H9 (cell line): Measurements from ENCODE around the gene FABP1. TPM values are rescaled to one million over a fixed set of nuclear protein-coding genes. Genes with fewer than 3 reads are reported as not detected.

Source experiments
- DNase-seq: peaks from one replicate; pipeline ENCODE4 v3.0.0-alpha.2; 2017
- H2AFZ ChIP-seq: one replicate; pipeline ENCODE4 v1.6.1; 2013; ENCODE audit warnings: mild to moderate bottlenecking, low read length, control low read depth, moderate library complexity
- H2AK5ac ChIP-seq: 2 replicates; pipeline ENCODE4 v1.6.1; 2013; ENCODE audit warnings: low read length, control low read depth, mixed read lengths; ENCODE audit not compliant: insufficient read length
- H2BK120ac ChIP-seq: one replicate; pipeline ENCODE4 v1.6.1; 2013; ENCODE audit warnings: low read depth, mild to moderate bottlenecking, low read length, control low read depth, inconsistent platforms; ENCODE audit not compliant: poor library complexity, severe bottlenecking
- H2BK12ac ChIP-seq: 2 replicates; pipeline ENCODE4 v1.6.1; 2013; ENCODE audit warnings: low read length, control low read depth, mixed read lengths, low read depth; ENCODE audit not compliant: insufficient read length
- H2BK15ac ChIP-seq: 2 replicates; pipeline ENCODE4 v1.6.1; 2013; ENCODE audit warnings: low read depth, low read length, control low read depth
- H2BK20ac ChIP-seq: one replicate; pipeline ENCODE4 v1.6.1; 2013; ENCODE audit warnings: low read depth, mild to moderate bottlenecking, low read length, control low read depth, inconsistent platforms; ENCODE audit not compliant: poor library complexity, severe bottlenecking
- H2BK5ac ChIP-seq: 2 replicates; pipeline ENCODE4 v1.6.1; 2013; ENCODE audit warnings: low read length, control low read depth, mixed read lengths; ENCODE audit not compliant: insufficient read length
- H3K14ac ChIP-seq: 2 replicates; pipeline ENCODE4 v1.6.1; 2013; ENCODE audit warnings: low read length, control low read depth; ENCODE audit not compliant: insufficient read depth
- H3K18ac ChIP-seq: 2 replicates; pipeline ENCODE4 v1.6.1; 2013; ENCODE audit warnings: low read depth, mild to moderate bottlenecking, mixed read lengths, low read length, control low read depth; ENCODE audit not compliant: insufficient read length
- H3K23ac ChIP-seq: 2 replicates; pipeline ENCODE4 v1.6.1; 2013; ENCODE audit warnings: low read length, control low read depth, mixed read lengths, low read depth; ENCODE audit not compliant: insufficient read length
- H3K23me2 ChIP-seq: 2 replicates; pipeline ENCODE4 v1.6.1; 2013; ENCODE audit warnings: low read depth, mild to moderate bottlenecking, mixed read lengths, low read length, control low read depth; ENCODE audit not compliant: insufficient read length, poor library complexity, severe bottlenecking
- H3K27ac ChIP-seq: 2 replicates; pipeline ENCODE4 v1.5.1; 2013; ENCODE audit warnings: low read length, control low read depth, mixed read lengths, low read depth; ENCODE audit not compliant: insufficient read length
- H3K27me3 ChIP-seq: 2 replicates; pipeline ENCODE4 v1.6.1; 2013; ENCODE audit warnings: low read length, control low read depth, inconsistent platforms; ENCODE audit not compliant: insufficient read depth
- H3K4ac ChIP-seq: 2 replicates; pipeline ENCODE4 v1.6.1; 2013; ENCODE audit warnings: low read depth, mild to moderate bottlenecking, control low read depth, inconsistent platforms, low read length, moderate library complexity
- H3K4me1 ChIP-seq: 2 replicates; pipeline ENCODE4 v1.6.1; 2013; ENCODE audit warnings: low read length, control low read depth, inconsistent platforms; ENCODE audit not compliant: insufficient read depth
- H3K4me2 ChIP-seq: 2 replicates; pipeline ENCODE4 v1.6.1; 2013; ENCODE audit warnings: low read length, control low read depth, mixed read lengths; ENCODE audit not compliant: insufficient read length, insufficient read depth
- H3K56ac ChIP-seq: 2 replicates; pipeline ENCODE4 v1.6.1; 2013; ENCODE audit warnings: low read depth, mild to moderate bottlenecking, mixed read lengths, low read length, control low read depth; ENCODE audit not compliant: insufficient read length
- H3K79me1 ChIP-seq: 2 replicates; pipeline ENCODE4 v1.6.1; 2013; ENCODE audit warnings: low read depth, mild to moderate bottlenecking, moderate library complexity, low read length, control low read depth, inconsistent platforms; ENCODE audit not compliant: insufficient read depth, poor library complexity, severe bottlenecking
- H3K79me2 ChIP-seq: 2 replicates; pipeline ENCODE4 v1.6.1; 2013; ENCODE audit warnings: low read length, control low read depth, inconsistent platforms; ENCODE audit not compliant: insufficient read depth
- H3K9ac ChIP-seq: 2 replicates; pipeline ENCODE4 v1.6.1; 2013; ENCODE audit warnings: low read length, control low read depth, mixed read lengths; ENCODE audit not compliant: insufficient read length; ENCODE audit errors: extremely low read depth
- H3K9me3 ChIP-seq: one replicate; pipeline ENCODE4 v1.6.1; 2013; ENCODE audit warnings: low read depth, low read length, inconsistent platforms; ENCODE audit not compliant: control insufficient read depth
- H3T11ph ChIP-seq: one replicate; pipeline ENCODE4 v1.6.1; 2013; ENCODE audit warnings: mild to moderate bottlenecking, low read length, control low read depth, inconsistent platforms
- H4K20me1 ChIP-seq: one replicate; pipeline ENCODE4 v1.6.1; 2013; ENCODE audit not compliant: control insufficient read depth, insufficient read length, insufficient read depth
- H4K5ac ChIP-seq: 2 replicates; pipeline ENCODE4 v1.6.1; 2013; ENCODE audit warnings: low read depth, mild to moderate bottlenecking, mixed read lengths, low read length, control low read depth; ENCODE audit not compliant: insufficient read length
- H4K8ac ChIP-seq: replicated peaks from 2 replicates; pipeline ENCODE4 v1.6.1; 2013; ENCODE audit warnings: low read length, control low read depth, mixed read lengths, low read depth; ENCODE audit not compliant: insufficient read length
- H4K91ac ChIP-seq: 2 replicates; pipeline ENCODE4 v1.6.1; 2013; ENCODE audit warnings: low read depth, mild to moderate bottlenecking, moderate library complexity, mixed read lengths, low read length, control low read depth; ENCODE audit not compliant: insufficient read length
- H3K27ac Mint-ChIP-seq, 3 experiments: 2 replicates in 2 of 3; 3 replicates in 1 of 3; pipeline ENCODE4 v1.8.0; 2020 to 2021; ENCODE audit warnings: mixed read lengths in 3 of 3, mild to moderate bottlenecking in 1 of 3, moderate library complexity in 1 of 3
- H3K27me3 Mint-ChIP-seq: 2 replicates; pipeline ENCODE4 v1.8.0; 2021; ENCODE audit warnings: low read depth, mild to moderate bottlenecking, moderate library complexity, mixed read lengths
- H3K36me3 Mint-ChIP-seq, 3 experiments: 2 replicates in 2 of 3; 3 replicates in 1 of 3; pipeline ENCODE4 v1.8.0; 2020 to 2021; ENCODE audit warnings: low read depth in 3 of 3, mixed read lengths in 3 of 3; ENCODE audit not compliant: insufficient read depth in 1 of 3
- H3K4me1 Mint-ChIP-seq, 2 experiments: 2 replicates each; pipeline ENCODE4 v1.8.0; 2020; ENCODE audit warnings: mixed read lengths in 2 of 2
- H3K4me3 Mint-ChIP-seq, 2 experiments: 2 replicates in 1 of 2; 3 replicates in 1 of 2; pipeline ENCODE4 v1.8.0; 2020 to 2021; ENCODE audit warnings: mild to moderate bottlenecking in 2 of 2, mixed read lengths in 2 of 2, moderate library complexity in 1 of 2
- H3K9me3 Mint-ChIP-seq, 2 experiments: 2 replicates in 1 of 2; 3 replicates in 1 of 2; pipeline ENCODE4 v1.8.0; 2020; ENCODE audit warnings: mild to moderate bottlenecking in 2 of 2, mixed read lengths in 2 of 2, moderate library complexity in 1 of 2
- CTCF ChIP-seq: fragments of 200-600 bp; sonication (generic); conservative IDR thresholded peaks from 3 replicates; pipeline ENCODE4 v1.8.0; 2021; ENCODE audit warnings: antibody characterized with exemption, mild to moderate bottlenecking
- WGBS: extraction: QIAGEN DNeasy Blood & Tissue Kit; methylation state at CpG from one replicate; pipeline ENCODE4 v1.1.7; 2013; ENCODE audit warnings: missing lambda C conversion rate, low lambda C conversion rate, mixed read lengths; ENCODE audit not compliant: insufficient read length; ENCODE audit errors: extremely low coverage; 5-methylcytosine and 5-hydroxymethylcytosine counted together
- total RNA-seq: library from RNA; stranded (reverse); gene quantifications from 2 replicates; pipeline ENCODE4 v1.2.1, GENCODE V29; 2021

FABP1 gene
- total RNA-seq, 1 experiment from 2014 or later: not detected

GRCh38 chr2:88090446-88091283 is 37.2 kb downstream of the FABP1 start:
- Histone ChIP-seq H3K4me2 (no peak overlapping the region), H3K27me3 (no peaks in the 10 kb centered on the region), H3K4me1 (no peaks in the 10 kb centered on the region), H3K79me2 (no peaks in the 10 kb centered on the region), H3K9ac (no peak overlapping the region), H2BK15ac (no peak overlapping the region), H2BK5ac (no peak overlapping the region), H3K14ac (no peak overlapping the region), H3K23me2 (no peaks in the 10 kb centered on the region), H3K79me1 (no peaks in the 10 kb centered on the region), H2AK5ac (no peak overlapping the region), H4K20me1 (no peaks in the 10 kb centered on the region), H3K27ac (no peak overlapping the region), H4K8ac (no peak overlapping the region), H4K5ac (no peak overlapping the region), H4K91ac (no peak overlapping the region), H3K56ac (no peak overlapping the region), H3K18ac (no peak overlapping the region), H3K4ac (no peak overlapping the region), H2BK12ac (no peak overlapping the region), H3T11ph (no peak overlapping the region), H3K9me3 (no peaks in the 10 kb centered on the region), H3K23ac (no peak overlapping the region), H2BK20ac (no peak overlapping the region), H2BK120ac (no peak overlapping the region), H2AFZ (no peak overlapping the region)
- H3K9me3 Mint-ChIP-seq: no peaks in the 10 kb centered on the region
- no peak for DNase-seq
- no peak for TF ChIP-seq CTCF
- no CpG with 5 or more reads among the region's 8 CpGs for WGBS
- no peaks in the 10 kb centered on the region for H3K36me3 Mint-ChIP-seq
- peaks cover 6 to 13% of the 10 kb centered on the region in 2 experiments for H3K4me1 Mint-ChIP-seq
- H3K27me3 Mint-ChIP-seq: no peaks in the 10 kb centered on the region
- no peak overlapping the region for H3K27ac Mint-ChIP-seq
- H3K4me3 Mint-ChIP-seq: no peak overlapping the region
